ENCODE results near the gene A3GALT2.

A3GALT2 gene

DNA sequence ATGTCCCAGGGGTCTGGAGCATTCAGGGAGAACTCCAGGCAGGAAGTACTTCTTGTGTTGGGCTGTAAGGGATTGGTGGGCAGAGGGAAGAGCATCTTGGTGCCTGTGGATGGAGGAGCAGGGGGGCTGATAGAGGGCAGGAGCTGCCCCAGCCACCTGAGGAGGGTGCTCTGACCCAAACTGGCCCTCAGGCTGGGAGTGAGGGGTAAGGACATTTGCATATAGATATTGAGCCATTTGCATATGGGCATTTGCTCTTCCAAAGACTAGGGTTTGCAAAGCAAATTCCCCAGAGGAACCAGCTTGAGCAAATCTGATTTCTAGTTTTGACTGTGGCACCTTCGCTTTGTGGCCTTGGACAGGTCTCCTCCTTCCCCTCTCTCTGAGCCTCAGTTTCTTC is 46.5 kb downstream of the A3GALT2 start:
- in situ Hi-C loops (cut with MboI; ENCODE audit: low sequenced_read_pairs): no loop called here

DNA sequence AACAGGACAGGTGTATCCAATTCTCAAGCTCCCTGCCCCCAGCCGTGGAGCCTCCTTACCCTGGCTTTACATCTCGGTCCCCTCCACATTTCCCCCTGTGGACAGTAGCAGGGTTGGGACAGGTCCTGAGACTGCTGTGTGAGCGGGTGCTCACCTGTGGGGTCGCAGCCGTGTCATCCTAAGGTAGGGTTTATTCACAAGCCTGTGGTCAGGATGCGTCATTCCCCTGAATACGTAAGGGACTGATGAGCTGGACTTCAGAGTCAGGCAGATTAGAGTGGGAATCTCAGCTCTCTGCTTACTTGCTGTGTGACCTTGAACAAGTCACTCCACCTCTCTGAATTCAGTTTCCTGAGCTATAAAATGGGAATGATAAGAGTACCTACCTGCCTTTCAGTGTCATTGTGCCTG is 46.9 kb downstream of the A3GALT2 start:
- in situ Hi-C loops (cut with MboI; ENCODE audit: low sequenced_read_pairs): no loop called here

- in situ Hi-C loops (cut with MboI; ENCODE audit: low sequenced_read_pairs): no loop called here
Measured at GRCh38 chr1:33273406-33273805, 47.5 kb downstream of the A3GALT2 start.

- in situ Hi-C loops (cut with MboI; ENCODE audit: low sequenced_read_pairs): no loop called here
Measured at GRCh38 chr1:33272930-33273329, 48.0 kb downstream of the A3GALT2 start.

- in situ Hi-C loops (cut with MboI; ENCODE audit: low sequenced_read_pairs): no loop called here
Measured at GRCh38 chr1:33272509-33272908, 48.4 kb downstream of the A3GALT2 start.

- in situ Hi-C loops (cut with MboI; ENCODE audit: low sequenced_read_pairs): no loop called here
Measured at GRCh38 chr1:33271666-33272505, 49.0 kb downstream of the A3GALT2 start.

- in situ Hi-C loops (cut with MboI; ENCODE audit: low sequenced_read_pairs): no loop called here
Measured at GRCh38 chr1:33270808-33271465, 50.0 kb downstream of the A3GALT2 start.

DNA sequence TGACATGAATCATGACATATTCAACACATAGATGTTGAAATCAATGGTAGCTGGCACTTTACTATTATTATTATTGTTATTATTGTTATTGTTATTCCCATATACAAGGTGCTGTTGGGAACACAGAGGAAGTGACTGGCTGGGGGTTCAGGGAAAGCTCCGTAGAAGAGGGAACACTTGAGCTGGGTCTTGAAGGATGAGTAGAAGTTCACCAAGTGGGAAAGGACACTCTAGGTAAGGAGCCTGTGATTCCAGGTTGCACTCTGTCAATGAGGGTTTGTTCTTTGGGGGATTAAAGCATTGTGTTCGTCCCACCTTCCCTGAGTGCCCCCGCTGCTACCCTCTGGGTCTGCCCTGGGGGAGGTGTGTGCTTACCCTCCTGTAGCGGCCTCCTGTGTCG is 50.5 kb downstream of the A3GALT2 start:
- in situ Hi-C loops (cut with MboI; ENCODE audit: low sequenced_read_pairs): no loop called here

DNA sequence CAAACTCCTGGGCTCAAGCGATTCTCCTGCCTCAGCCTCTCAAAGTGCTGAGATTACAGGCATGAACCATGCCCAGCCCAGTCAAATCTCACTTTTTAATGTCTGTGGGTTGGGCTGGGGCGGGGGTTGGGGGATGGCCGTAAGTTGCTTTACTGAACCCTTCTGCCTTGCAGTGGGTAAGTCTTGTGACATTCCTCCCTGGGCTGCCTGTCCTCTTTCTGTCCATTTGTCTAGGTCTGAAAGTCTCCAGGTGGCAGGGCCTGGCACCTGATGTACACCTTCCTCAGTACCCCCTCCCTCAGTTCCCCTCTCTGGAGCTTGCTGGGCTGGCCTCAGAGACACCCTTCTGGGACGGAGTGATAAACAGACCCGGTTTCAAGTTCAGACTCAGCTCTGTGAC is 51.3 kb downstream of the A3GALT2 start:
- in situ Hi-C loops (cut with MboI; ENCODE audit: low sequenced_read_pairs): no loop called here

DNA sequence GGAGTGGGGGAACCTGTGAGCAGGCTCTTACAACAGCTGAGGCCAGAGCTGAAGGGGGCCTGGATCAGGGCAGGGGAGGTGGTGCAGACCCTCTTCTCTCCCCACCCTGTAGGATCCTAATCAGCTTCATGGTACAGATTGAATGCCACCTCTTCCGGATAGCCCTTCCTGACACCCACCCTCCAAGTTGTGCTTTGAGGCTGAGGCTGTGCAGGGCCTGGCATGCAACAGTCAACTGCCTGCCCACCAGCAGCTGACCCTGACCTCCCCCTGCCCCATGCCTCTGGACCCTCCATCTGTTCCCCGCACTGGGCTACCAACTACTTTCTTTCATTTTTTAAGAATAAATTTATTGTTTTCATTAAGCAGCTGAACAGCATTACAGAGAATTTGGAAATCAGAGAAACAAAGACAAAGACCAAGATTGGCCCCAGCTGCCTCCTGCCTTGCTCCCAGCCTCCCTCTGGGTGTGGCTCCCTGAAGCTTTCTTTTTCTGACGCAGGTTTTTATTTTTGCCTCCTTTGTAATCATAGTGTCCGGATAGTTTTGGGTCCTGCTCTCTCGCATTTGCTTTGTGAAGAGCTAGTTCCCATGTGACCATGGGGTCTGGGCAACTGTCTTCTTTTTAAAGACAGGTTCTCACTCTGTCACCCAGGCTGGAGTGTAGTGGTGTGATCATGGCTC is 51.8 kb downstream of the A3GALT2 start:
- in situ Hi-C loops (cut with MboI; ENCODE audit: low sequenced_read_pairs): no loop called here

DNA sequence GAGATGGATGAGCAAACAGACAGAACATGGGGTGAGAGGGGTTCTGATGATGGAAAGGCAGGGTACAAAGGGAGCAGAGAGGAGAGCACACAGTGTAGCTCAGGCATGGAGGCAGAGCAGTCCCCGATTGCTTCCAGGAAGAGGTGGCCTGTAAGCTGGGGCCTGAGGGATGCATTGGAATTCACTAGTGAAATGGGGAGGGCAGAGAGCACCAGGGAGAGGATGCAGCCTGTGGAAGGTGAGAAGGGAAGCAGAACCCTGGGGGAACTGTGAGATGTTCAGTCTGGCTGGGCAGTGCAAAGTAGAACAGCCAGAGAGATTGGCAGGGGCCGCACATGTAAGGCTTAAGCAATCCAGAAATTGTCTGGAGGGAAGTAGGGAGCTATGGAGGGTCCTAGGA is 52.4 kb downstream of the A3GALT2 start:
- in situ Hi-C loops (cut with MboI; ENCODE audit: low sequenced_read_pairs): no loop called here

- in situ Hi-C loops (cut with MboI; ENCODE audit: low sequenced_read_pairs): no loop called here
Measured at GRCh38 chr1:33267468-33268205, 53.3 kb downstream of the A3GALT2 start.

DNA sequence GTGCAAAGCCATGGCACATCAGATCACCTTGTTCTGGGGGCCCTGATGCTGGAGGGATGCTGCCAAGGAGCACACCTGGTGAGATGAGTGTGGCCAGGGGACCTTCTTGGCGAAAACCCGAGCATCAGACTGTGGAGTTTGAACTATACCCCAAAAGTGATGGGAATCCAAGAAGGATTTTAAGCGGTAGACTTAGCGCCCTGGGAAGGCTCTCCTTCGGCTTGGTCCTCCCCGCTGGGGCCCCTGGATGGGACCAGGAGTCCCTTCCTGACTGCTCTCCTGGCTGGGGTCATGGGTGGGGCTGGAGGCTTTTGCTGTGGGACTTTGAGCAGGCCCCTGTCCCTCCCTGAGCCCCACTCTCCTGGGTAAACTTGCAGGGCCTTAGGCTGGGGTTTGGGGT is 54.1 kb downstream of the A3GALT2 start:
- in situ Hi-C loops (cut with MboI; ENCODE audit: low sequenced_read_pairs): no loop called here

DNA sequence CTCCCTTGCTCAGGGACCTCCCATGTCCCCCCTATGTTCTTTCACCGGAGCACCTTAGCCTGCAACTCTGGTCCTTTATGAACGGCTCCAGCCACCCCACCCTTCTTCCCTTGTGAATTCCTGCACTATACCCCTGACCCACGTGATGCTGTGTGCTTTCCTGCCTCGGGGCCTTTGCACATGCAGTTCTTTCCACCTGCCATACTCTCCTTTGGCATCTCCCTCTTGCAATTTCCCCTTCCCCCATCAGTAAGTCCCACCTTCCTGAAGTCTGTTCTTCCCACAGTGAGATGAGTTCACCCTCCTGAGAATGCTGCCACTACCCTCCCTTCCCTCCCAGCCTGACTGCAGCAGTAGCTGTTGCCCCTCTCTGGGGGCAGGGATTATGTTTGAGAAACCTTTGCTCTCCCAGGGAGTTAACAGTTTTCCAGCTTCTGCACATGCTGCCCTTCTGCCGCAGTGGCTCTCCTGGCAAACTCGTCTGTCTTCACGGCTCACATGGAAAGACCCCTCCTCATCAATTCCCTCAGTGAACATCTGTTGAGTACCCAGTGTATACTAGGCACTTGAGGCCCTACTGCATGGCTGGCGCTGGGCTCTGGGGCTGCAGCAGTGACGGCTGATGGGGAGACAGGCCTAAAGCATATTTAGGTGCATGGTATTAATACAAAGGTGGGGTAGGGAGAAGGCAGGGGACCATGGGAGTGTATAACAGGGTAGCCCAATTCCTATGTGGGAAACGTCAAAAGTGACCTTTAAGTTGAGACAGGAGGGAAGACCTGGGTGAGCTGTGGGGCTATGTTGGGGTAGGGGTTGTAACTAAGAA is 54.9 kb downstream of the A3GALT2 start:
- in situ Hi-C loops (cut with MboI; ENCODE audit: low sequenced_read_pairs): no loop called here

DNA sequence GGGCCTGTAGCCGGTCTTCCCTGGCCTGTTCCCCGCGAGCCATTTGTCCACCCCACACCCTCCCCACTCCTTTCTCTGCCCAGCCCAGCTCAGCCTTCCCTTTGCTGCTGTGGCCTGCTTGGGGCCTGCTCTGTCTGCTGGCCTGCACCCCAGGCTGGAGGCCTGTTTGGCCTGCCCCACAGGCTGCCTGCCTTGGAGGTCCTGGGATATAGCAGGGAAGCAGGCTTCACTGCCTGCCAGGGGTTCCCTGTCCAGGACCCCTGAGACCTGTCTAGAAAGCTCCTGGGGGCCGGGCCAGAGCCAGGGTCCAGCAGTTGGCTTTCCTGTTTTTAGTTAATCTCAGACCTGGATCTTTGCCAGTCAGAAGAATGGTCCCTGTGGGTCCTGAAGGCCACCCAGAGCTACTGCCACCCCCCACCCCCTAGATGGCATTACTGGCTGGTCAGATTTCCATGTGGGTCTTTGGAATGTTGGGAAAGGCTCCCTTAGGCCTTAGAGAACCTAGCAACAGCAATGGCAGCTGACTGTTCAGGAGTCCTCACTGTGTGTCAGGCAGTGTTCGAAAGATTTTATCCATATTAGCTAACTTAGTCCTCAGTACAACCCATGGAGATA is 56.9 kb downstream of the A3GALT2 start:
- in situ Hi-C loops (cut with MboI; ENCODE audit: low sequenced_read_pairs): no loop called here

DNA sequence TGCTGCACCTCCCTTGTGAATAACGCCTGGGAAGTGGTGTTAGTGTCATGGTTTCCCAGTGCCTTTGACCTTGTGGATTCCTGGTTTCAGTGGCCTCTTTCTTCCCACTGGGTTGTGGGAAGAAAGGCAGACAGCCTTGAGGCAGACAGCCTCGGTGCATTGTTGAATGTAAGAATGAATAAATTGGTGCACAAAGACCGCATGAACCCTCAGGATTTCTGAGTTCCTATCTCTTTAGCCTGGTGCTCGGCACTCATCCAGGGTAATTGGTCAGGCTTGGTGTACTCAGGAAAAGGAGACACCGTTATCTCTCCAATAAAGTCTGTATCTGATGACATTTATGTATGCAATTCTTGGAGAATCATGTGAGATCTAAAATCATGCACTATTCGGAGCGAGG is 59.6 kb downstream of the A3GALT2 start:
- in situ Hi-C loops (cut with MboI; ENCODE audit: low sequenced_read_pairs): no loop called here

GRCh38 chr1:33260439-33260838 is 60.5 kb downstream of the A3GALT2 start:
- in situ Hi-C loops (cut with MboI; ENCODE audit: low sequenced_read_pairs): no loop called here

GRCh38 chr1:33259879-33260278 is 61.0 kb downstream of the A3GALT2 start:
- in situ Hi-C loops (cut with MboI; ENCODE audit: low sequenced_read_pairs): no loop called here

- in situ Hi-C loops (cut with MboI; ENCODE audit: low sequenced_read_pairs): no loop called here
Measured at GRCh38 chr1:33258788-33259274, 62.1 kb downstream of the A3GALT2 start.

Data from HL-60/S4 treated with phorbol 12-myristate 13-acetate at 8.2 ng/mL for 4 days and 3 days (cell line).